Kidney capillary endothelial cell (primary cell): Measurements from ENCODE around the gene USP30.

Experiments
- DNase-seq: peaks from one replicate; pipeline ENCODE4 v3.0.0-alpha.2; 2018; ENCODE audit warnings: low spot score

Gene USP30

GRCh38 chr12:109127533-109128242 is 75.3 kb downstream of the USP30 start:
- no peak for DNase-seq

- no peak for DNase-seq
These were observed 78.1 kb downstream of the USP30 start for GRCh38 chr12:109130297-109131153.

- DNase-seq, result no peak
These were observed 79.0 kb downstream of the USP30 start for GRCh38 chr12:109131154-109132050.

GRCh38 chr12:109134186-109134917 is 82.0 kb downstream of the USP30 start:
- DNase-seq, result no peak

DNA sequence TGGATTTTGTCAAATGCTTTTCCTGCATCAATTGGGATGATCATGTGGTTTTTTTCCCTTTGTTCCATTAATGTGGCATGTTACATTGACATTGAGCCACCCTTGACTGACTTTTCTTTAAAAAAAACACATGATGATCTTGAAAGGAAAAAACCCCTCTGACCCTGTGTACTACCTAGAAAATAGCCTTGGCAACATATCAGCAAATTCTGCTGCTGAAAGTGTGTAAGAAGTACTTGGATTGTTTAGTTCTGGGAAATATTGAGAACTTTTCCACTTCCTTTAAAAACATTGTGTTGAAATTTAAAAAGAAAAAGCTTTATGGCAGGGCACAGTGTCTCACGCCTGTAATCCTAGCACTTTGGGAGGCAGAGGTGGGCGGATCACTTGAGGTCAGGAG is 84.7 kb downstream of the USP30 start:
- no peak for DNase-seq
